HepG2 (cell line): ENCODE measurements around the gene BRCA2. TPM values are rescaled to one million over a fixed set of nuclear protein-coding genes. Genes with fewer than 3 reads are reported as not detected.

Experiments
- ATAC-seq: fragments of 200-7000 bp; cut with Tn5 transposase; 3 replicates; pipeline ENCODE4 v1.9.1; 2020; ENCODE audit warnings: mild to moderate bottlenecking, moderate library complexity
- BruUV-seq: library from RNA; stranded (reverse); fragments of 400-500 nt; replicated peaks from 2 replicates; lab custom pipeline; 2021; lab: Mats Ljungman, UMichigan
- CTCF ChIA-PET: fragments of 300-600 bp; formaldehyde crosslinking; extraction: SDS; loops from one replicate; lab custom pipeline; 2021; ENCODE audit warnings: low total read pairs, inconsistent platforms, low intra/inter-chr PET ratio; lab: Yijun Ruan, JAX
- POLR2A ChIA-PET: fragments of 350-600 bp; sonication (Branson Sonifier 250); formaldehyde crosslinking; loops from one replicate; lab custom pipeline; 2020; ENCODE audit warnings: antibody characterized with exemption, inconsistent platforms; lab: Yijun Ruan, JAX
- DNase-seq: peaks from one replicate; pipeline ENCODE4 v3.0.0-alpha.2; 2015; ENCODE audit warnings: low spot score
- FAIRE-seq: peaks from 3 replicates; lab custom pipeline; 2011; peaks lifted over from hg19 to GRCh38; lab: Jason Lieb, UNC
- H2AFZ ChIP-seq: one replicate; pipeline ENCODE4 v1.6.1; 2011; ENCODE audit warnings: low read length, inconsistent platforms
- H3K27ac ChIP-seq: fragments of 300-600 bp; 3 replicates; pipeline ENCODE4 v1.8.0; 2011; ENCODE audit warnings: mixed run types, mild to moderate bottlenecking, mixed read lengths, low read length, inconsistent platforms; ENCODE audit not compliant: insufficient read depth; ENCODE audit errors: extremely low read length
- H3K27me3 ChIP-seq, 2 experiments: fragments of 200-600 bp in 1 of 2; 2 replicates in 1 of 2; 3 replicates in 1 of 2; pipeline versions ENCODE4 v1.6.0 to v1.8.0; 2011; ENCODE audit warnings: low read length in 2 of 2, mild to moderate bottlenecking in 2 of 2, moderate library complexity in 2 of 2, inconsistent platforms in 1 of 2; ENCODE audit not compliant: insufficient read depth in 2 of 2, control insufficient read depth in 1 of 2
- H3K36me3 ChIP-seq, 2 experiments: fragments of 200-600 bp in 1 of 2; replicated peaks in 1 of 2; 2 replicates in 1 of 2; 3 replicates in 1 of 2; pipeline versions ENCODE4 v1.5.1 to v1.8.0; 2011; ENCODE audit warnings: low read length in 2 of 2, inconsistent platforms in 1 of 2; ENCODE audit not compliant: insufficient read depth in 2 of 2, control insufficient read depth in 1 of 2
- H3K4me1 ChIP-seq: 2 replicates; pipeline ENCODE4 v1.5.1; 2012; ENCODE audit warnings: low read length, inconsistent platforms; ENCODE audit not compliant: insufficient read depth
- H3K4me2 ChIP-seq: 2 replicates; pipeline ENCODE4 v1.6.0; 2011; ENCODE audit warnings: low read depth, low read length, inconsistent platforms
- H3K4me3 ChIP-seq, 3 experiments: fragments of 200-600 bp in 1 of 3; sonication (generic), shearing (Covaris generic) in 1 of 3; replicated peaks in 1 of 3; 2 replicates each; pipeline ENCODE4 v1.5.1; 2011 to 2016; ENCODE audit warnings: low read length in 3 of 3, inconsistent platforms in 2 of 3, low read depth in 2 of 3, mild to moderate bottlenecking in 2 of 3, control low read depth in 1 of 3, mixed read lengths in 1 of 3; ENCODE audit not compliant: insufficient read depth in 1 of 3
- H3K79me2 ChIP-seq: one replicate; pipeline ENCODE4 v1.6.1; 2011; ENCODE audit warnings: low read length, inconsistent platforms; ENCODE audit not compliant: insufficient read depth
- H3K9ac ChIP-seq: 2 replicates; pipeline ENCODE4 v1.6.0; 2011; ENCODE audit warnings: mild to moderate bottlenecking, low read depth, low read length, inconsistent platforms; ENCODE audit not compliant: insufficient read depth
- H3K9me3 ChIP-seq: 2 replicates; pipeline ENCODE4 v1.5.1; 2012; ENCODE audit warnings: mild to moderate bottlenecking, low read length
- H4K20me1 ChIP-seq: 2 replicates; pipeline ENCODE4 v1.6.0; 2011; ENCODE audit warnings: inconsistent platforms, mild to moderate bottlenecking, low read length, moderate library complexity; ENCODE audit not compliant: insufficient read depth
- BRD4 ChIP-seq: sonication (generic); formaldehyde crosslinking; IDR thresholded peaks from 2 replicates; pipeline ENCODE4 v1.4.0; 2020; ENCODE audit warnings: missing genetic modification reagents
- KDM2A ChIP-seq: sonication (generic); formaldehyde crosslinking; IDR thresholded peaks from 2 replicates; pipeline ENCODE4 v1.4.0; 2020; ENCODE audit warnings: low read depth, missing genetic modification reagents, borderline replicate concordance
- KDM5A ChIP-seq: fragments of 200-600 bp; sonication (generic); IDR thresholded peaks from 2 replicates; pipeline ENCODE4 v1.7.0; 2018; ENCODE audit warnings: antibody characterized with exemption, mild to moderate bottlenecking, low read length, borderline replicate concordance
- MBD4 ChIP-seq: IDR thresholded peaks from 2 replicates; pipeline ENCODE4 v1.6.1; 2012; ENCODE audit warnings: low read length, inconsistent platforms, borderline replicate concordance
- POGK ChIP-seq: sonication (generic); formaldehyde crosslinking; conservative IDR thresholded peaks from 2 replicates; pipeline ENCODE4 v1.8.0; 2022; ENCODE audit warnings: mild to moderate bottlenecking, moderate library complexity, missing genetic modification reagents
- STAT6 ChIP-seq: sonication (generic); formaldehyde crosslinking; IDR thresholded peaks from 2 replicates; pipeline ENCODE4 v1.4.0; 2020; ENCODE audit warnings: missing genetic modification reagents, mild to moderate bottlenecking, borderline replicate concordance
- TBX2 ChIP-seq: sonication (generic); formaldehyde crosslinking; IDR thresholded peaks from 2 replicates; pipeline ENCODE4 v1.5.0; 2020; ENCODE audit warnings: missing genetic modification reagents, mild to moderate bottlenecking, borderline replicate concordance
- WGBS: methylation state at CpG from one replicate; pipeline ENCODE4 v1.1.6; 2017; ENCODE audit warnings: low lambda C conversion rate; 5-methylcytosine and 5-hydroxymethylcytosine counted together
- in situ Hi-C: cut with HindIII; loops from 2 replicates; pipeline ENCODE4 v1.10.0; 2017; ENCODE audit warnings: low pct_unique_long_range_greater_than_20kb; ENCODE audit not compliant: extremely low pct_ligation_motif_present
- intact Hi-C: fragments of 100-400 bp; cut with micrococcal nuclease; formaldehyde crosslinking; loops from one replicate; pipeline ENCODE4 v1.10.0; 2022; ENCODE audit not compliant: unreplicated experiment
- polyA plus RNA-seq, 8 experiments: library from polyadenylated mRNA; depleted of rRNA in 3 of 8; stranded (reverse) in 7 of 8; unstranded in 1 of 8; fragments of >200 nt; fragmentation: Illumina TruSeq in 4 of 8; extraction: Trizol in 4 of 8; gene quantifications; 2 replicates each; pipeline versions ENCODE4 v1.2.1 to v1.2.3, GENCODE V29; 2011 to 2016; ENCODE audit warnings: low read depth in 4 of 8, missing spikeins in 1 of 8, mixed read lengths in 1 of 8; ENCODE audit not compliant: insufficient read depth in 1 of 8
- total RNA-seq, 5 experiments: library from RNA; depleted of rRNA; stranded (reverse); fragments of >200 nt; fragmentation: Illumina TruSeq; extraction: Trizol; gene quantifications; 2 replicates each; pipeline ENCODE4 v1.2.3, GENCODE V29; 2016; ENCODE audit warnings: low read depth in 1 of 5

BRCA2 gene
- total and polyA plus RNA-seq, 2 of the 13 experiments (the other 11 are each of a cell fraction or from before 2014, with no cell fraction given), result 3.1 to 24.6 TPM

GRCh38 chr13:32300406-32300805, 14.9 kb upstream of the BRCA2 start (continued):
- TF ChIP-seq STAT6 (CRISPR knock-in tag) (no peak), KDM2A (CRISPR knock-in tag) (no peak), KDM5A (no peak), TBX2 (CRISPR knock-in tag) (no peak), POGK (no peak)

GRCh38 chr13:32300920-32301319, 14.4 kb upstream of the BRCA2 start:
- peaks cover 27% of the 10 kb centered on the region for H3K4me1 ChIP-seq
- no peak for TF ChIP-seq MBD4
- no peak for TF ChIP-seq BRD4
- TF ChIP-seq, all 625 proteins: peak for 0
- Histone ChIP-seq H4K20me1 (no peaks in the 10 kb centered on the region), H3K36me3 (no peaks in the 10 kb centered on the region), H3K9ac (no peak overlapping the region), H2AFZ (no peak overlapping the region), H3K79me2 (no peaks in the 10 kb centered on the region), H3K27ac (no peak overlapping the region), H3K27me3 (no peaks in the 10 kb centered on the region; a peak in 1 of 5 replicates), H3K4me3 (no peak overlapping the region), H3K9me3 (no peaks in the 10 kb centered on the region), H3K4me2 (no peak overlapping the region)
- WGBS, result 93% methylated on average over 1 of the region's 1 CpG
- no peak for FAIRE-seq
- ChIA-PET POLR2A (no interaction called here), CTCF (no interaction called here)
- intact Hi-C loops (no loop called here), in situ Hi-C loops (no loop called here)
- ATAC-seq, result no peak
- no TSS peak for BruUV-seq
- no peak for DNase-seq
